GM12878 (cell line): ENCODE data around the gene REN.

ENCODE experiments used
- ELK1 ChIP-seq: IDR thresholded peaks from 2 replicates; pipeline ENCODE4 v1.6.1; 2012; ENCODE audit warnings: low read depth, low read length, improper control_type of control experiment
- EP300 ChIP-seq, 2 experiments: fragments of 150-350 bp in 1 of 2; IDR thresholded peaks; 2 replicates each; pipeline ENCODE4 v1.6.1; 2011 to 2012; ENCODE audit warnings: low read depth in 2 of 2, low read length in 2 of 2, borderline replicate concordance in 1 of 2, improper control_type of control experiment in 1 of 2, inconsistent platforms in 1 of 2; ENCODE audit not compliant: control insufficient read depth in 1 of 2
- EZH2 ChIP-seq: IDR thresholded peaks from 2 replicates; pipeline ENCODE4 v1.6.1; 2012; ENCODE audit warnings: low read depth, mild to moderate bottlenecking, control low read depth, inconsistent platforms, low read length, borderline replicate concordance; ENCODE audit not compliant: control insufficient read depth
- POLR2A ChIP-seq: IDR thresholded peaks from 2 replicates; pipeline ENCODE4 v1.6.1; 2011; ENCODE audit warnings: low read depth, mild to moderate bottlenecking, low read length
- SUPT20H ChIP-seq: IDR thresholded peaks from 2 replicates; pipeline ENCODE4 v1.6.1; 2011; ENCODE audit warnings: low read depth, mild to moderate bottlenecking, low read length, moderate library complexity, borderline replicate concordance; ENCODE audit not compliant: control insufficient read depth
- TF ChIP-seq, protein P1 (sequence below), 3 experiments: IDR thresholded peaks in 2 of 3; conservative IDR thresholded peaks in 1 of 3; 2 replicates each; pipeline ENCODE4 v1.5.1; 2011; ENCODE audit warnings: low read depth in 3 of 3, low read length in 3 of 3, mild to moderate bottlenecking in 3 of 3, control low read depth in 2 of 3, moderate library complexity in 2 of 3, inconsistent platforms in 1 of 3, mixed read lengths in 1 of 3; ENCODE audit not compliant: control insufficient read depth in 2 of 3, insufficient read depth in 1 of 3; ENCODE audit errors: extremely low read depth in 1 of 3
- TF ChIP-seq, protein P2 (sequence below): IDR thresholded peaks from 2 replicates; pipeline ENCODE4 v1.6.1; 2012; ENCODE audit warnings: improper control_type of control experiment, low read depth, low read length; ENCODE audit not compliant: insufficient replicate concordance

GRCh38 chr1:204105131-204105515 lies 61.0 kb downstream of the REN start:
- TF ChIP-seq, protein P1, sequence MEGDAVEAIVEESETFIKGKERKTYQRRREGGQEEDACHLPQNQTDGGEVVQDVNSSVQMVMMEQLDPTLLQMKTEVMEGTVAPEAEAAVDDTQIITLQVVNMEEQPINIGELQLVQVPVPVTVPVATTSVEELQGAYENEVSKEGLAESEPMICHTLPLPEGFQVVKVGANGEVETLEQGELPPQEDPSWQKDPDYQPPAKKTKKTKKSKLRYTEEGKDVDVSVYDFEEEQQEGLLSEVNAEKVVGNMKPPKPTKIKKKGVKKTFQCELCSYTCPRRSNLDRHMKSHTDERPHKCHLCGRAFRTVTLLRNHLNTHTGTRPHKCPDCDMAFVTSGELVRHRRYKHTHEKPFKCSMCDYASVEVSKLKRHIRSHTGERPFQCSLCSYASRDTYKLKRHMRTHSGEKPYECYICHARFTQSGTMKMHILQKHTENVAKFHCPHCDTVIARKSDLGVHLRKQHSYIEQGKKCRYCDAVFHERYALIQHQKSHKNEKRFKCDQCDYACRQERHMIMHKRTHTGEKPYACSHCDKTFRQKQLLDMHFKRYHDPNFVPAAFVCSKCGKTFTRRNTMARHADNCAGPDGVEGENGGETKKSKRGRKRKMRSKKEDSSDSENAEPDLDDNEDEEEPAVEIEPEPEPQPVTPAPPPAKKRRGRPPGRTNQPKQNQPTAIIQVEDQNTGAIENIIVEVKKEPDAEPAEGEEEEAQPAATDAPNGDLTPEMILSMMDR (IDR thresholded peaks at IDR 0.05 in 2 of 3, conservative IDR thresholded peaks at IDR 0.05 in 1 of 3; ENCODE audit: control insufficient read depth in 2 of 3, extremely low read depth in 1 of 3, insufficient read depth in 1 of 3, low read depth in 3 of 3, low read length in 3 of 3) = no peak
- TF ChIP-seq EZH2 (no peak), POLR2A (no peak), ELK1 (no peak), SUPT20H (no peak), EP300 (IDR thresholded peaks at IDR 0.05; ENCODE audit: borderline replicate concordance in 1 of 2, control insufficient read depth in 1 of 2, low read depth in 2 of 2, low read length in 2 of 2) (no peak)
- TF ChIP-seq, protein P2, sequence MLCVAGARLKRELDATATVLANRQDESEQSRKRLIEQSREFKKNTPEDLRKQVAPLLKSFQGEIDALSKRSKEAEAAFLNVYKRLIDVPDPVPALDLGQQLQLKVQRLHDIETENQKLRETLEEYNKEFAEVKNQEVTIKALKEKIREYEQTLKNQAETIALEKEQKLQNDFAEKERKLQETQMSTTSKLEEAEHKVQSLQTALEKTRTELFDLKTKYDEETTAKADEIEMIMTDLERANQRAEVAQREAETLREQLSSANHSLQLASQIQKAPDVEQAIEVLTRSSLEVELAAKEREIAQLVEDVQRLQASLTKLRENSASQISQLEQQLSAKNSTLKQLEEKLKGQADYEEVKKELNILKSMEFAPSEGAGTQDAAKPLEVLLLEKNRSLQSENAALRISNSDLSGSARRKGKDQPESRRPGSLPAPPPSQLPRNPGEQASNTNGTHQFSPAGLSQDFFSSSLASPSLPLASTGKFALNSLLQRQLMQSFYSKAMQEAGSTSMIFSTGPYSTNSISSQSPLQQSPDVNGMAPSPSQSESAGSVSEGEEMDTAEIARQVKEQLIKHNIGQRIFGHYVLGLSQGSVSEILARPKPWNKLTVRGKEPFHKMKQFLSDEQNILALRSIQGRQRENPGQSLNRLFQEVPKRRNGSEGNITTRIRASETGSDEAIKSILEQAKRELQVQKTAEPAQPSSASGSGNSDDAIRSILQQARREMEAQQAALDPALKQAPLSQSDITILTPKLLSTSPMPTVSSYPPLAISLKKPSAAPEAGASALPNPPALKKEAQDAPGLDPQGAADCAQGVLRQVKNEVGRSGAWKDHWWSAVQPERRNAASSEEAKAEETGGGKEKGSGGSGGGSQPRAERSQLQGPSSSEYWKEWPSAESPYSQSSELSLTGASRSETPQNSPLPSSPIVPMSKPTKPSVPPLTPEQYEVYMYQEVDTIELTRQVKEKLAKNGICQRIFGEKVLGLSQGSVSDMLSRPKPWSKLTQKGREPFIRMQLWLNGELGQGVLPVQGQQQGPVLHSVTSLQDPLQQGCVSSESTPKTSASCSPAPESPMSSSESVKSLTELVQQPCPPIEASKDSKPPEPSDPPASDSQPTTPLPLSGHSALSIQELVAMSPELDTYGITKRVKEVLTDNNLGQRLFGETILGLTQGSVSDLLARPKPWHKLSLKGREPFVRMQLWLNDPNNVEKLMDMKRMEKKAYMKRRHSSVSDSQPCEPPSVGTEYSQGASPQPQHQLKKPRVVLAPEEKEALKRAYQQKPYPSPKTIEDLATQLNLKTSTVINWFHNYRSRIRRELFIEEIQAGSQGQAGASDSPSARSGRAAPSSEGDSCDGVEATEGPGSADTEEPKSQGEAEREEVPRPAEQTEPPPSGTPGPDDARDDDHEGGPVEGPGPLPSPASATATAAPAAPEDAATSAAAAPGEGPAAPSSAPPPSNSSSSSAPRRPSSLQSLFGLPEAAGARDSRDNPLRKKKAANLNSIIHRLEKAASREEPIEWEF = no peak
